ENCODE data around the gene VASH2. TPM values are rescaled to one million over a fixed set of nuclear protein-coding genes. Genes with fewer than 3 reads are reported as not detected.

The VASH2 gene
- total RNA-seq, 3 donors from 2014 or later, result 2.3 to 4.0 (median 2.9) TPM

DNA sequence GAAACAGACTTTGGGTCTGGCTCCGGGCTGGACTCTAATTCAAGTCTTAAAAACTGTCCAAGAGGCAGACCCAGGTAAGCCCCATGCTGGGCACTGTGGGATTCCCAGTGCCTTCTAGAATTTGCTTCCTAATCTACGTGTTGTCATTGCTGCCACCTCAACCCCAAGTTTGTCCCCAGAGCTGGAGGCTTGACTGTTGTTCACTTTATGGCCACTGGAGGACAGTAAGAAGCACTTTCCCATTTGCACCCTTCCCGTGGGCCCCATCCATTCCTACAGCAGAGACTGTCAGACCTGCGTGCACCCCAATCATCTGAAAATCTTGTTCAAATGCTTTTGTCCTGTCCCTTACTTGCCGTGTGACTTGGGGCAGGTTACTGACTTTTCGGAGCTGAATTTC lies 29.4 kb upstream of the VASH2 start:
- Histone ChIP-seq H3K4me3 (no peak overlapping the region), H3K27me3 (no peaks in the 10 kb centered on the region), H3K36me3 (no peaks in the 10 kb centered on the region), H3K27ac (no peak overlapping the region), H3K4me1 (no peaks in the 10 kb centered on the region), H3K9me3 (no peaks in the 10 kb centered on the region)
- TF ChIP-seq, protein P1, sequence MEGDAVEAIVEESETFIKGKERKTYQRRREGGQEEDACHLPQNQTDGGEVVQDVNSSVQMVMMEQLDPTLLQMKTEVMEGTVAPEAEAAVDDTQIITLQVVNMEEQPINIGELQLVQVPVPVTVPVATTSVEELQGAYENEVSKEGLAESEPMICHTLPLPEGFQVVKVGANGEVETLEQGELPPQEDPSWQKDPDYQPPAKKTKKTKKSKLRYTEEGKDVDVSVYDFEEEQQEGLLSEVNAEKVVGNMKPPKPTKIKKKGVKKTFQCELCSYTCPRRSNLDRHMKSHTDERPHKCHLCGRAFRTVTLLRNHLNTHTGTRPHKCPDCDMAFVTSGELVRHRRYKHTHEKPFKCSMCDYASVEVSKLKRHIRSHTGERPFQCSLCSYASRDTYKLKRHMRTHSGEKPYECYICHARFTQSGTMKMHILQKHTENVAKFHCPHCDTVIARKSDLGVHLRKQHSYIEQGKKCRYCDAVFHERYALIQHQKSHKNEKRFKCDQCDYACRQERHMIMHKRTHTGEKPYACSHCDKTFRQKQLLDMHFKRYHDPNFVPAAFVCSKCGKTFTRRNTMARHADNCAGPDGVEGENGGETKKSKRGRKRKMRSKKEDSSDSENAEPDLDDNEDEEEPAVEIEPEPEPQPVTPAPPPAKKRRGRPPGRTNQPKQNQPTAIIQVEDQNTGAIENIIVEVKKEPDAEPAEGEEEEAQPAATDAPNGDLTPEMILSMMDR (IDR thresholded peaks at IDR 0.05), result no peak
- TF ChIP-seq POLR2A (IDR thresholded peaks at IDR 0.05), result no peak
- TF ChIP-seq POLR2AphosphoS5 (IDR thresholded peaks at IDR 0.05), result no peak
- DNase-seq (ENCODE audit: low spot score in 2 of 2), result no peak
- intact Hi-C loops (cut with DNase I; ENCODE audit: low total_unique reads), result no loop called here

DNA sequence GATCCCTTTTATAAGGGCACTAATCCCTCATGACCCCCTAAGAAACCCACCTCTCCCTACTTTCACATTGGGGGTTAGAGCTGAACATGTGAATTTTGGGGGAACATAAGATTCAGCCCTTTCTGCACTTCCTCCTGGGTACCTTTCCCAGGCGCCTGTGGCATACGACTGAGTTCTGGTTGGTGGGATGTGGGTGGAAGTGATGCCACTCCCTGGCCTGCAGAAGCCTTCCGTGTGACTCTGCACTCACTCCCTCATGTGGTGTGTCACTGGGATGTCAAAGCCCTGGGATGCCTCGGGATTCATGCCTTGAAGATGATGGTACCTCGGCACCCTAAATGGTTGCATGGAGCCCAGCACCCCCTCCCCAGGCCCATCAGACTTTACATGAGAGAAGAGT lies 28.3 kb upstream of the VASH2 start:
- Histone ChIP-seq H3K27me3 (no peaks in the 10 kb centered on the region), H3K27ac (no peak overlapping the region), H3K36me3 (no peaks in the 10 kb centered on the region), H3K4me1 (no peaks in the 10 kb centered on the region), H3K4me3 (no peak overlapping the region), H3K9me3 (no peaks in the 10 kb centered on the region)
- TF ChIP-seq, protein P1 (IDR thresholded peaks at IDR 0.05), result no peak
- TF ChIP-seq POLR2AphosphoS5 (IDR thresholded peaks at IDR 0.05) (no peak), POLR2A (IDR thresholded peaks at IDR 0.05) (no peak)
- intact Hi-C loops (cut with DNase I; ENCODE audit: low total_unique reads), result no loop called here
- DNase-seq (ENCODE audit: low spot score in 2 of 2), result no peak

DNA sequence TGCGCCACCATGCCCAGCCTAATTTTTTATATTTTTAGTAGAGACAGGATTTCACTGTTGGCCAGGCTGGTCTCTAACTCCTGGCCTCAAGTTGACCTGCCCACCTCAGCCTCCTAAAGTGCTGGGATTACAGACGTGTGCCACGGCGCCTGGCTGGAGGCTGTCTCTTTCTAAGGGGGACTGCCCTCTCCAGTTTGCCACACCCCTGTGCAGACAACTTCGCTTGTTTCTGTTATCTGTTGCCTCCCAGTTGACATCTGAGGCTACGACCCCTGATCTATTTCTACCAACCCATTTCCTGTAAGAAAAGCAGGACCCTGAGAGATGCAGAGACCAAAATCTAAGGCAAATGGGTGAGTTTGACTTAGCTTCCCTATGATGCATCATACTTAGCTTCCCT lies 24.0 kb upstream of the VASH2 start:
- H3K9me3 ChIP-seq, result no peaks in the 10 kb centered on the region
- H3K4me3 ChIP-seq, result no peak overlapping the region
- DNase-seq (ENCODE audit: low spot score in 2 of 2), result no peak
- H3K27me3 ChIP-seq, result no peaks in the 10 kb centered on the region
- no peaks in the 10 kb centered on the region for H3K36me3 ChIP-seq
- no peak overlapping the region for H3K27ac ChIP-seq
- no peaks in the 10 kb centered on the region for H3K4me1 ChIP-seq
- intact Hi-C loops (cut with DNase I; ENCODE audit: low total_unique reads), result no loop called here
- TF ChIP-seq POLR2AphosphoS5 (IDR thresholded peaks at IDR 0.05), result no peak
- TF ChIP-seq, protein P1 (IDR thresholded peaks at IDR 0.05), result no peak
- no peak for TF ChIP-seq POLR2A (IDR thresholded peaks at IDR 0.05)

DNA sequence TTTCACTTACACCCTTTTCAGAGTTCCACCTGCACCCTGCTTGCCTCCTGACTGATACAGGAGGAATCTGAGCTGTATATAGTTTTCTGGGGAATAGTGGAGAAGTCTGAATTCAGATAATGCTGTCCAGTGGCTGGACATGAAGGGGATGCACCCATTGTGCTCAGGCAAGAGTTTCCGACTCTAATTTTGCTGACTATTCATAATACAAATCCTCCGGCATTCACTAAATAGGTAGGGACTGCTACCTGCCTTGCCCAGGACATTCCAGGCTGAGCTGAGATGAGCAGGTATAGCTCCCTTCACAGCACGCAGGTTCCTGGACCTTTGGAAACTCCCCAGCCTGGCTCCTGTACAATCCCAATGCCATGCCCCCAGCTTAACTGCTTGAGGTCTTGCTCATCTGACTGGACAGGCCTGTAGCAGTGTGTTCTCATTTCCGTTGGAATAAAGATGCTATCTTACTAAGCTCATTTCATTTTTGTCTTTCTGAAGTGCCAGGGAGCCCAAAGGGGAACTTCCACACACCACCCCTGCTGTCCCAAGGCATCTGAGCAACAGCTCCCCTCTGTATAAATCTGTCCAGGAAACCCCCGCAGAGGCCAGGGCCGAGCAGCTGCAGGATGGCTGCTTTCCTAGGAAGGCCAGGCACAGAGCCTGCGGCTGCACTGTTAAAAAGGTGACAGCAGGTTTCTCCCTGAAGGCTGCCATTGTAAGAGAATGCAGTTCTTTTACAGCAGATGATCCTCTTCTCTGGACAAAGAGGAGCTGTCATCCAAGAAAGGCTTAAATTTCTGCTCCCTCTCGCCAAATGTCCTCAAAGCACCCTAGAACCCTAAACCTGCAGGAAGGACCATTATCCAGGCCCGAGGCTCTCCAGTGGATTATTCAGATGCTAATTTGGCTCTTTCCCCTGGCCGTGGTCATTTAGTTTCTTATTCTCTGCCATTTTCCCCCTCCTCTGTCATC lies 21.7 kb upstream of the VASH2 start:
- TF ChIP-seq POLR2A (IDR thresholded peaks at IDR 0.05), result no peak
- TF ChIP-seq, protein P1 (IDR thresholded peaks at IDR 0.05), result no peak
- no peak for TF ChIP-seq POLR2AphosphoS5 (IDR thresholded peaks at IDR 0.05)
- intact Hi-C loops (cut with DNase I; ENCODE audit: low total_unique reads), result no loop called here
- Histone ChIP-seq H3K27me3 (no peaks in the 10 kb centered on the region), H3K4me1 (no peaks in the 10 kb centered on the region), H3K36me3 (no peaks in the 10 kb centered on the region), H3K4me3 (no peak overlapping the region), H3K27ac (peak overlapping the region in 1 of 2 donors; percentile 48), H3K9me3 (no peaks in the 10 kb centered on the region)
- no peak for DNase-seq (ENCODE audit: low spot score in 2 of 2)

DNA sequence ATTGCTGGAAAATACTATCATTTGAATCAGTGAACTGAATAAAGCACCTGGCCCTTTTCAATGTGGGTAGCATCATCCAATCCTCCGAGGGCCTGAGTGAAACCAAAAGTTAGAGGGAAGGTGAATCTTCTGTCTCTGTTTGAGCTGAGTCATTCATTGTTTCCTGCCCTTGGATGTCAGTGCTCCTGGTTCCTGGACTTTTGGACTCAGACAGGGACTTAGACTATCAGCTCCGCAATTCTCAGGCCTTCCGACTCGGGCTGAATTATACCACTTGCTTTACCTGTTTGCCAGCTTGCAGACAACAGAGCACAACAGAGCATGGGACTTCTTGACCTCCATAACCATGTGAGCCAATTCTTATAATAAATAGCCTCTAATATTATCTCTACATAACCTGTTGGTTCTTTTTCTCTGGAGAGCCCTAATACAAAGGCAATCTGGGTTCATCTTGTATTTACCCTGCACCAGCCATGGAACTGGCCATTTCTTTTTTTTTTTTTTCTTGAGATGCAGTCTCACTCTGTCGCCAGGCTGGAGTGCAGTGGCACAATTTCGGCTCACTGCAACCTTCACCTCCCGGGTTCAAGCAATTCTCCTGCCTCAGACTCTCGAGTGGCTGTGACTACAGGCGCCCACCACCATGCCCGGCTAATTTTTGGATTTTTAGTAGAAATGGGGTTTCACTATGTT lies 19.2 kb upstream of the VASH2 start:
- Histone ChIP-seq H3K9me3 (no peaks in the 10 kb centered on the region), H3K4me1 (no peaks in the 10 kb centered on the region), H3K36me3 (no peaks in the 10 kb centered on the region), H3K27me3 (no peaks in the 10 kb centered on the region), H3K27ac (no peak overlapping the region), H3K4me3 (no peak overlapping the region)
- TF ChIP-seq POLR2AphosphoS5 (IDR thresholded peaks at IDR 0.05), result no peak
- TF ChIP-seq, protein P1 (IDR thresholded peaks at IDR 0.05), result no peak
- TF ChIP-seq POLR2A (IDR thresholded peaks at IDR 0.05), result no peak
- intact Hi-C loops (cut with DNase I; ENCODE audit: low total_unique reads), result no loop called here
- DNase-seq (ENCODE audit: low spot score in 2 of 2), result no peak

All from breast epithelium (tissue), 4 donors.